Astrocyte (in vitro differentiated cells and primary cell): ENCODE data around the gene DAZAP1. TPM values are rescaled to one million over a fixed set of nuclear protein-coding genes. Genes with fewer than 3 reads are reported as not detected.

Experiments used
- DNase-seq: peaks from one replicate; pipeline ENCODE4 v3.0.0-alpha.2; 2010; ENCODE audit warnings: low read depth
- FAIRE-seq: peaks from 2 replicates; lab custom pipeline; 2011; peaks lifted over from hg19 to GRCh38; lab: Jason Lieb, UNC
- H2AFZ ChIP-seq: 2 replicates; pipeline ENCODE4 v1.6.0; 2012; ENCODE audit warnings: low read depth, low read length, inconsistent platforms
- H3K27ac ChIP-seq: 2 replicates; pipeline ENCODE4 v1.5.1; 2011; ENCODE audit warnings: low read depth, low read length, inconsistent platforms
- H3K27me3 ChIP-seq: 2 replicates; pipeline ENCODE4 v1.6.0; 2011; ENCODE audit warnings: low read length, inconsistent platforms; ENCODE audit not compliant: insufficient read depth
- H3K36me3 ChIP-seq: 2 replicates; pipeline ENCODE4 v1.5.1; 2011; ENCODE audit warnings: low read length, inconsistent platforms; ENCODE audit not compliant: insufficient read depth
- H3K4me1 ChIP-seq: 2 replicates; pipeline ENCODE4 v1.5.1; 2011; ENCODE audit warnings: low read length, inconsistent platforms; ENCODE audit not compliant: insufficient read depth
- H3K4me2 ChIP-seq: 2 replicates; pipeline ENCODE4 v1.6.0; 2012; ENCODE audit warnings: low read length, inconsistent platforms
- H3K4me3 ChIP-seq: 2 replicates; pipeline ENCODE4 v1.5.1; 2011; ENCODE audit warnings: low read depth, mild to moderate bottlenecking, low read length, inconsistent platforms; ENCODE audit not compliant: insufficient read depth
- H3K79me2 ChIP-seq: 2 replicates; pipeline ENCODE4 v1.6.0; 2012; ENCODE audit warnings: mild to moderate bottlenecking, low read length, inconsistent platforms; ENCODE audit not compliant: insufficient read depth
- H3K9ac ChIP-seq: 2 replicates; pipeline ENCODE4 v1.6.0; 2012; ENCODE audit warnings: mild to moderate bottlenecking, low read length, inconsistent platforms
- H3K9me3 ChIP-seq: 2 replicates; pipeline ENCODE4 v1.5.1; 2012; ENCODE audit warnings: low read depth, mild to moderate bottlenecking, low read length, inconsistent platforms; ENCODE audit not compliant: insufficient read depth
- H4K20me1 ChIP-seq: 2 replicates; pipeline ENCODE4 v1.6.0; 2012; ENCODE audit warnings: low read length, inconsistent platforms; ENCODE audit not compliant: insufficient read depth
- H3K27ac Mint-ChIP-seq: one replicate; pipeline ENCODE4 v1.8.0; 2021; ENCODE audit warnings: mild to moderate bottlenecking, mixed read lengths; ENCODE audit not compliant: unreplicated experiment
- H3K27me3 Mint-ChIP-seq: one replicate; pipeline ENCODE4 v1.8.0; 2021; ENCODE audit warnings: low read depth, mixed read lengths; ENCODE audit not compliant: unreplicated experiment
- H3K36me3 Mint-ChIP-seq: one replicate; pipeline ENCODE4 v1.8.0; 2021; ENCODE audit warnings: low read depth, mixed read lengths; ENCODE audit not compliant: unreplicated experiment
- H3K4me1 Mint-ChIP-seq: one replicate; pipeline ENCODE4 v1.8.0; 2021; ENCODE audit warnings: low read depth, mixed read lengths; ENCODE audit not compliant: unreplicated experiment
- H3K4me3 Mint-ChIP-seq: one replicate; pipeline ENCODE4 v1.8.0; 2021; ENCODE audit warnings: mild to moderate bottlenecking, moderate library complexity, mixed read lengths; ENCODE audit not compliant: unreplicated experiment
- H3K9me3 Mint-ChIP-seq: one replicate; pipeline ENCODE4 v1.8.0; 2021; ENCODE audit warnings: mild to moderate bottlenecking, mixed read lengths; ENCODE audit not compliant: unreplicated experiment
- CTCF ChIP-seq: IDR thresholded peaks from 2 replicates; pipeline ENCODE4 v1.5.1; 2011; ENCODE audit warnings: low read depth, mild to moderate bottlenecking, inconsistent platforms, low read length, moderate library complexity; ENCODE audit not compliant: insufficient read depth
- EZH2 ChIP-seq: IDR thresholded peaks from 2 replicates; pipeline ENCODE4 v1.6.1; 2012; ENCODE audit warnings: mild to moderate bottlenecking, low read length, inconsistent platforms; ENCODE audit not compliant: insufficient read depth
- total RNA-seq: library from RNA; stranded (reverse); gene quantifications from 2 replicates; pipeline ENCODE4 v1.2.1, GENCODE V29; 2021

DAZAP1 gene
- total RNA-seq, 1 donor from 2014 or later, result 108 TPM

- DNase-seq, result no peak
- no peak for FAIRE-seq
- Mint-ChIP-seq H3K36me3 (peaks cover 9% of the 10 kb centered on the region), H3K27ac (no peak overlapping the region), H3K9me3 (no peaks in the 10 kb centered on the region), H3K4me3 (no peak overlapping the region), H3K27me3 (no peaks in the 10 kb centered on the region), H3K4me1 (peaks cover 8% of the 10 kb centered on the region)
- peaks cover 9% of the 10 kb centered on the region for H4K20me1 ChIP-seq
- H3K9ac ChIP-seq, result no peak overlapping the region
- peaks cover 25% of the 10 kb centered on the region for H3K79me2 ChIP-seq
- H3K4me3 ChIP-seq, result no peak overlapping the region
- no peaks in the 10 kb centered on the region for H3K9me3 ChIP-seq
- TF ChIP-seq EZH2 (no peak), CTCF (no peak)
- H3K4me1 ChIP-seq, result peaks cover 22% of the 10 kb centered on the region
- no peaks in the 10 kb centered on the region for H3K27me3 ChIP-seq
- peaks cover 21% of the 10 kb centered on the region for H3K36me3 ChIP-seq
- no peak overlapping the region for H2AFZ ChIP-seq
- H3K4me2 ChIP-seq, result no peak overlapping the region
- no peak overlapping the region for H3K27ac ChIP-seq
Observed at GRCh38 chr19:1366296-1366695, 41.1 kb upstream of the DAZAP1 start.

- TF ChIP-seq CTCF, result no peak
- TF ChIP-seq EZH2, result no peak
- Histone ChIP-seq H3K4me1 (peaks cover 14% of the 10 kb centered on the region), H3K79me2 (peaks cover 25% of the 10 kb centered on the region), H4K20me1 (peaks cover 9% of the 10 kb centered on the region), H3K4me2 (no peak overlapping the region), H3K27ac (no peak overlapping the region), H3K36me3 (peaks cover 21% of the 10 kb centered on the region), H3K4me3 (no peak overlapping the region), H3K27me3 (no peaks in the 10 kb centered on the region), H3K9ac (no peak overlapping the region), H3K9me3 (no peaks in the 10 kb centered on the region), H2AFZ (no peak overlapping the region)
- H3K27ac Mint-ChIP-seq, result no peak overlapping the region
- no peaks in the 10 kb centered on the region for H3K4me1 Mint-ChIP-seq
- no peaks in the 10 kb centered on the region for H3K9me3 Mint-ChIP-seq
- FAIRE-seq (no peak), DNase-seq (no peak)
- H3K4me3 Mint-ChIP-seq, result no peak overlapping the region
- no peaks in the 10 kb centered on the region for H3K27me3 Mint-ChIP-seq
- H3K36me3 Mint-ChIP-seq, result peaks cover 5% of the 10 kb centered on the region
Observed at GRCh38 chr19:1366899-1367870, 40.2 kb upstream of the DAZAP1 start.
